Suprapubic skin (tissue), 4 donors: Measurements from ENCODE around the gene RRM2. TPM values are rescaled to one million over a fixed set of nuclear protein-coding genes. Genes with fewer than 3 reads are reported as not detected.

Experiments used
- DNase-seq, 2 donors: peaks; one replicate each; pipeline ENCODE4 v3.0.0-alpha.2; 2019; ENCODE audit warnings: low spot score in 2 of 2
- H3K27ac ChIP-seq: fragments of 200-600 bp; sonication (generic); one replicate; pipeline ENCODE4 v1.5.1; 2019
- H3K27me3 ChIP-seq: fragments of 200-600 bp; sonication (generic); one replicate; pipeline ENCODE4 v1.5.1; 2019
- H3K36me3 ChIP-seq: fragments of 200-600 bp; sonication (generic); one replicate; pipeline ENCODE4 v1.5.1; 2019
- H3K4me1 ChIP-seq: fragments of 200-600 bp; sonication (generic); one replicate; pipeline ENCODE4 v1.5.1; 2019
- H3K4me3 ChIP-seq: fragments of 200-600 bp; sonication (generic); one replicate; pipeline ENCODE4 v1.5.1; 2019; ENCODE audit warnings: mild to moderate bottlenecking
- H3K9me3 ChIP-seq: fragments of 200-600 bp; sonication (generic); one replicate; pipeline ENCODE4 v1.5.1; 2019
- EP300 ChIP-seq: sonication (generic); formaldehyde crosslinking; IDR thresholded peaks from one replicate; pipeline ENCODE4 v1.6.1; 2017; ENCODE audit warnings: antibody characterized with exemption
- POLR2A ChIP-seq, 2 donors: fragments of 450-650 bp; IDR thresholded peaks; one replicate each; pipeline ENCODE4 v1.6.1; 2017; ENCODE audit warnings: antibody characterized with exemption in 2 of 2, mild to moderate bottlenecking in 2 of 2, moderate library complexity in 2 of 2
- POLR2AphosphoS5 ChIP-seq, 3 donors: sonication (generic); formaldehyde crosslinking; IDR thresholded peaks; one replicate each; pipeline ENCODE4 v1.6.1; 2017; ENCODE audit warnings: antibody characterized with exemption in 3 of 3
- WGBS: methylation state at CpG from one replicate; pipeline ENCODE4 v1.1.5; 2018; 5-methylcytosine and 5-hydroxymethylcytosine counted together
- total RNA-seq, 4 donors: library from RNA; depleted of rRNA; stranded (reverse); fragments of >200 nt; gene quantifications; one replicate each; pipeline ENCODE4 v1.1.0, GENCODE V29; 2016
- TF ChIP-seq, protein P1 (sequence below), 2 donors: fragments of 200-600 bp in 1 of 2; fragments of 450-650 bp in 1 of 2; sonication (generic) in 1 of 2; IDR thresholded peaks; one replicate each; pipeline ENCODE4 v1.5.1; 2016 to 2019; ENCODE audit warnings: antibody characterized with exemption in 2 of 2, mild to moderate bottlenecking in 1 of 2, moderate library complexity in 1 of 2

The RRM2 gene
- total RNA-seq, 4 donors from 2014 or later, result 1.1 to 6.0 (median 2.4) TPM

DNA sequence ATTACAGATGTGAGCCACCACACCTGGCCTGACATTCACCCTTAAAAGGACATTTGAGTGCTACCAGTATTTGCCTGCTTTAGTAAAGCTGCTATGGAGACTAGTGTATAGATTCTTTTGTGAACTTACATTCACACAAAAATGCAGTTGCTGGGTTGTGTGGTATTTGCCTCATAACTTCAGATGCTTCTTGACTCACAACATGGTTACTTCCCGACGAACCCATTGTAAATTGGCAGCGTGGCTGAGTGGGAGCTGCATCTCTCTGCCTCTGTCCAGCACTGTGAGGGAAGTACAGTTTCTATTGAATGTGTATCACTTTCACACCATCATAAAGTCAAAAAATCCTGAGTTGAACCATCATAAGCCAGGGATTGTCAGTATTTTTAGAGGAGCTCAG, 56.9 kb downstream of the RRM2 start:
- WGBS, result 80% methylated on average over 3 of the region's 3 CpGs
- TF ChIP-seq POLR2AphosphoS5 (IDR thresholded peaks at IDR 0.05), result no peak
- TF ChIP-seq, protein P1, sequence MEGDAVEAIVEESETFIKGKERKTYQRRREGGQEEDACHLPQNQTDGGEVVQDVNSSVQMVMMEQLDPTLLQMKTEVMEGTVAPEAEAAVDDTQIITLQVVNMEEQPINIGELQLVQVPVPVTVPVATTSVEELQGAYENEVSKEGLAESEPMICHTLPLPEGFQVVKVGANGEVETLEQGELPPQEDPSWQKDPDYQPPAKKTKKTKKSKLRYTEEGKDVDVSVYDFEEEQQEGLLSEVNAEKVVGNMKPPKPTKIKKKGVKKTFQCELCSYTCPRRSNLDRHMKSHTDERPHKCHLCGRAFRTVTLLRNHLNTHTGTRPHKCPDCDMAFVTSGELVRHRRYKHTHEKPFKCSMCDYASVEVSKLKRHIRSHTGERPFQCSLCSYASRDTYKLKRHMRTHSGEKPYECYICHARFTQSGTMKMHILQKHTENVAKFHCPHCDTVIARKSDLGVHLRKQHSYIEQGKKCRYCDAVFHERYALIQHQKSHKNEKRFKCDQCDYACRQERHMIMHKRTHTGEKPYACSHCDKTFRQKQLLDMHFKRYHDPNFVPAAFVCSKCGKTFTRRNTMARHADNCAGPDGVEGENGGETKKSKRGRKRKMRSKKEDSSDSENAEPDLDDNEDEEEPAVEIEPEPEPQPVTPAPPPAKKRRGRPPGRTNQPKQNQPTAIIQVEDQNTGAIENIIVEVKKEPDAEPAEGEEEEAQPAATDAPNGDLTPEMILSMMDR (IDR thresholded peaks at IDR 0.05), result no peak
- TF ChIP-seq EP300, result no peak
- TF ChIP-seq POLR2A (IDR thresholded peaks at IDR 0.05), result no peak
- no peaks in the 10 kb centered on the region for H3K4me1 ChIP-seq

DNA sequence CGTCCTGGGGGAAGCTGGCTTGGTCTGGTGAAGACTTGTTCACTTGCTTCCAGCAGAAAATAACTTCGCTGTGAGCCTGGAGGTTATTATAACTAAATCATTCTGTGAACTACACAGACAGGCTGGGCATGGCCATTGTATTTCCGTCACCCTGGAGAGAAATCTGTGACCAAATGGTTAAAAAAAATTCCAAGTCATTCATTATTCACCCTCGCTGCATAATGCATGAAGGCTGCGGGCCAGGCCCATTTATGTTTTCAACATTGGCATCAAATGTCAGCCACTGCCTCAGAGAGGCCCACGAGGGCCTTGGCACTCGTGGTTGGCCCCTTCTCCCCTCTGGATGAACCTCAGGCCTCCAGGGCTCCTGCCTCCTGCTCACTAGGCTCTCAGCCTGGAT, 57.7 kb downstream of the RRM2 start:
- TF ChIP-seq POLR2A (IDR thresholded peaks at IDR 0.05) (no peak), EP300 (no peak), POLR2AphosphoS5 (IDR thresholded peaks at IDR 0.05) (no peak)
- TF ChIP-seq, protein P1 (IDR thresholded peaks at IDR 0.05), result no peak
- no peak overlapping the region for H3K27ac ChIP-seq
- DNase-seq, result no peak
- no peaks in the 10 kb centered on the region for H3K27me3 ChIP-seq
- WGBS, result 71% methylated on average over 7 of the region's 7 CpGs
- H3K9me3 ChIP-seq, result no peaks in the 10 kb centered on the region
- H3K4me1 ChIP-seq, result no peaks in the 10 kb centered on the region
- H3K4me3 ChIP-seq, result no peak overlapping the region
- H3K36me3 ChIP-seq, result no peaks in the 10 kb centered on the region

More for the DNA sequence above, 56.9 kb downstream of the RRM2 start:
- DNase-seq, result no peak
- no peak overlapping the region for H3K4me3 ChIP-seq
- H3K36me3 ChIP-seq, result no peaks in the 10 kb centered on the region
- no peaks in the 10 kb centered on the region for H3K9me3 ChIP-seq
- H3K27ac ChIP-seq, result no peak overlapping the region
- no peaks in the 10 kb centered on the region for H3K27me3 ChIP-seq

Other genes with a start within 250 kb of the RRM2 start
- gene GRHL1, start 171.0 kb upstream of the RRM2 start, total RNA-seq, result 100 to 1,000 TPM; 112 to 233 (median 121) TPM
- gene KLF11, start 79.2 kb upstream of the RRM2 start, total RNA-seq, result 10 to 100 TPM; 48.6 to 81.6 (median 58.8) TPM
- gene CYS1, start 42.3 kb upstream of the RRM2 start, total RNA-seq, result 1 to 10 TPM in 1 of 4 donors, under 1 TPM in 1, not detected in 2; 0.32 to 1.8 TPM
- gene HPCAL1, start 180.2 kb downstream of the RRM2 start, total RNA-seq, result 10 to 100 TPM; 27.7 to 40.7 (median 35.3) TPM